IMR-90 (cell line): ENCODE results near the gene GUCA1C. TPM values are rescaled to one million over a fixed set of nuclear protein-coding genes. Genes with fewer than 3 reads are reported as not detected.

Source experiments
- ATAC-seq: fragments of 200-7000 bp; cut with Tn5 transposase; 2 replicates; pipeline ENCODE4 v1.9.1; 2020; ENCODE audit warnings: low read depth, mild to moderate bottlenecking, moderate library complexity
- BruUV-seq: library from RNA; stranded (reverse); fragments of 400-500 nt; replicated peaks from 2 replicates; lab custom pipeline; 2021; lab: Mats Ljungman, UMichigan
- CTCF ChIA-PET: fragments of 300-600 bp; formaldehyde crosslinking; extraction: SDS; loops from one replicate; lab custom pipeline; 2021; ENCODE audit warnings: antibody characterized with exemption; lab: Yijun Ruan, JAX
- POLR2A ChIA-PET: fragments of 300-600 bp; sonication (Branson Sonifier 250); formaldehyde crosslinking; loops from one replicate; lab custom pipeline; 2022; ENCODE audit warnings: antibody characterized with exemption; ENCODE audit not compliant: unreplicated experiment; lab: Charles Lee
- DNase-seq: peaks from one replicate; pipeline ENCODE4 v3.0.0; 2013
- H2AFZ ChIP-seq: replicated peaks from 2 replicates; pipeline ENCODE3; 2013; ENCODE audit warnings: low read length, mild to moderate bottlenecking; ENCODE audit not compliant: poor library complexity
- H2AK5ac ChIP-seq: 2 replicates; pipeline ENCODE4 v1.6.1; 2013; ENCODE audit warnings: low read depth, low read length, inconsistent platforms
- H2AK9ac ChIP-seq: replicated peaks from 2 replicates; pipeline ENCODE3; 2013; ENCODE audit warnings: mild to moderate bottlenecking, low read depth, low read length, moderate library complexity; ENCODE audit not compliant: poor library complexity
- H2BK120ac ChIP-seq: 2 replicates; pipeline ENCODE4 v1.6.1; 2013; ENCODE audit warnings: low read depth, low read length, inconsistent platforms
- H2BK15ac ChIP-seq: 3 replicates; pipeline ENCODE4 v1.6.1; 2013; ENCODE audit warnings: low read depth, low read length, inconsistent platforms
- H2BK20ac ChIP-seq: 2 replicates; pipeline ENCODE4 v1.6.1; 2013; ENCODE audit warnings: low read depth, mild to moderate bottlenecking, inconsistent platforms, low read length, moderate library complexity
- H2BK5ac ChIP-seq: 2 replicates; pipeline ENCODE4 v1.6.1; 2013; ENCODE audit warnings: mild to moderate bottlenecking, low read depth, low read length, inconsistent platforms; ENCODE audit not compliant: poor library complexity, severe bottlenecking
- H3K14ac ChIP-seq: replicated peaks from 2 replicates; pipeline ENCODE4 v1.6.1; 2013; ENCODE audit warnings: low read depth, low read length, inconsistent platforms
- H3K18ac ChIP-seq: 2 replicates; pipeline ENCODE4 v1.6.1; 2013; ENCODE audit warnings: low read depth, low read length, control low read depth
- H3K23ac ChIP-seq: 2 replicates; pipeline ENCODE4 v1.6.1; 2013; ENCODE audit warnings: low read depth, low read length, inconsistent platforms
- H3K27ac ChIP-seq: 2 replicates; pipeline ENCODE4 v1.5.1; 2013; ENCODE audit warnings: mild to moderate bottlenecking, control low read depth, low read length; ENCODE audit not compliant: insufficient read depth
- H3K27me3 ChIP-seq: 2 replicates; pipeline ENCODE4 v1.6.1; 2013; ENCODE audit warnings: low read length; ENCODE audit not compliant: control insufficient read depth, insufficient read depth
- H3K36me3 ChIP-seq: 2 replicates; pipeline ENCODE4 v1.6.1; 2013; ENCODE audit warnings: low read length, mixed read lengths; ENCODE audit not compliant: control insufficient read depth, insufficient read depth
- H3K4ac ChIP-seq: 2 replicates; pipeline ENCODE4 v1.6.1; 2013; ENCODE audit warnings: low read depth, low read length, inconsistent platforms
- H3K4me1 ChIP-seq: 2 replicates; pipeline ENCODE4 v1.6.1; 2013; ENCODE audit warnings: low read length, mixed read lengths; ENCODE audit not compliant: control insufficient read depth, insufficient read depth
- H3K4me2 ChIP-seq: 2 replicates; pipeline ENCODE4 v1.6.1; 2013; ENCODE audit warnings: low read depth, mild to moderate bottlenecking, control low read depth, low read length, moderate library complexity
- H3K4me3 ChIP-seq: 2 replicates; pipeline ENCODE4 v1.5.1; 2013; ENCODE audit warnings: low read depth, mild to moderate bottlenecking, control low read depth, low read length, moderate library complexity; ENCODE audit not compliant: insufficient read depth
- H3K56ac ChIP-seq: 2 replicates; pipeline ENCODE4 v1.6.1; 2013; ENCODE audit warnings: low read length, inconsistent platforms; ENCODE audit not compliant: insufficient read depth; ENCODE audit errors: extremely low read depth
- H3K79me1 ChIP-seq, 2 experiments: 2 replicates each; pipeline ENCODE4 v1.6.1; 2013; ENCODE audit warnings: low read length in 2 of 2, inconsistent platforms in 1 of 2, low read depth in 1 of 2
- H3K9ac ChIP-seq: 2 replicates; pipeline ENCODE4 v1.6.1; 2013; ENCODE audit warnings: low read depth, low read length, control low read depth
- H3K9me1 ChIP-seq: 2 replicates; pipeline ENCODE4 v1.6.1; 2013; ENCODE audit warnings: low read length, inconsistent platforms; ENCODE audit not compliant: insufficient read depth
- H3K9me3 ChIP-seq: 2 replicates; pipeline ENCODE4 v1.6.1; 2013; ENCODE audit warnings: low read length; ENCODE audit not compliant: control insufficient read depth, insufficient read depth
- H4K20me1 ChIP-seq: 2 replicates; pipeline ENCODE4 v1.6.1; 2013; ENCODE audit warnings: low read length, inconsistent platforms; ENCODE audit not compliant: insufficient read depth
- H4K5ac ChIP-seq: 2 replicates; pipeline ENCODE4 v1.6.1; 2013; ENCODE audit warnings: mild to moderate bottlenecking, low read depth, low read length, control low read depth
- H4K8ac ChIP-seq, 2 experiments: 2 replicates each; pipeline ENCODE4 v1.6.1; 2013; ENCODE audit warnings: low read depth in 2 of 2, low read length in 2 of 2, control low read depth in 1 of 2, inconsistent platforms in 1 of 2
- H4K91ac ChIP-seq: 2 replicates; pipeline ENCODE4 v1.6.1; 2013; ENCODE audit warnings: low read depth, low read length, inconsistent platforms; ENCODE audit not compliant: insufficient read depth
- CEBPB ChIP-seq: IDR thresholded peaks from 2 replicates; pipeline ENCODE4 v1.6.1; 2012; ENCODE audit warnings: low read depth, low read length, improper control_type of control experiment
- CHD1 ChIP-seq: IDR thresholded peaks from 2 replicates; pipeline ENCODE4 v1.6.1; 2012; ENCODE audit warnings: low read depth, low read length, improper control_type of control experiment
- FOS ChIP-seq: fragments of 150-350 bp; IDR thresholded peaks from 2 replicates; pipeline ENCODE4 v1.6.1; 2016; ENCODE audit warnings: low read depth, low read length
- MAFK ChIP-seq: IDR thresholded peaks from 2 replicates; pipeline ENCODE4 v1.6.1; 2012; ENCODE audit warnings: low read depth, low read length, improper control_type of control experiment
- MAZ ChIP-seq: IDR thresholded peaks from 2 replicates; pipeline ENCODE4 v1.6.1; 2012; ENCODE audit warnings: low read depth, mild to moderate bottlenecking, low read length, improper control_type of control experiment, moderate library complexity, borderline replicate concordance
- RCOR1 ChIP-seq: IDR thresholded peaks from 2 replicates; pipeline ENCODE4 v1.6.1; 2012; ENCODE audit warnings: mild to moderate bottlenecking, low read length, improper control_type of control experiment; ENCODE audit not compliant: insufficient replicate concordance
- SMC3 ChIP-seq: fragments of 150-350 bp; IDR thresholded peaks from 2 replicates; pipeline ENCODE4 v1.6.1; 2016; ENCODE audit warnings: low read depth, mild to moderate bottlenecking, antibody characterized with exemption, low read length, moderate library complexity
- WGBS, 2 experiments: methylation state at CpG; one replicate each; pipeline versions ENCODE4 v1.1.5 to v1.1.7; 2013; ENCODE audit warnings: missing lambda C conversion rate in 2 of 2; ENCODE audit not compliant: insufficient read length in 1 of 2; ENCODE audit errors: extremely low coverage in 2 of 2; 5-methylcytosine and 5-hydroxymethylcytosine counted together
- dilution Hi-C: fragments of 300-500 bp; cut with HindIII; formaldehyde crosslinking; loops from one replicate; pipeline ENCODE4 v1.14.3; 2018; ENCODE audit warnings: low sequenced_read_pairs; ENCODE audit not compliant: unreplicated experiment
- in situ Hi-C: fragments of 300-500 bp; cut with MboI; formaldehyde crosslinking; loops from 3 replicates; pipeline ENCODE4 v1.14.3; 2019; ENCODE audit warnings: low sequenced_read_pairs, inconsistent platforms, mixed read lengths
- intact Hi-C: fragments of 100-400 bp; cut with micrococcal nuclease; formaldehyde crosslinking; loops from 2 replicates; pipeline ENCODE4 v1.10.0; 2022
- polyA plus RNA-seq, 3 experiments: library from polyadenylated mRNA; depleted of rRNA; stranded (reverse); fragments of >200 nt; gene quantifications; 2 replicates each; pipeline ENCODE4 v1.2.3, GENCODE V29; 2012; ENCODE audit warnings: low replicate concordance in 1 of 3
- total RNA-seq: library from RNA; depleted of rRNA; stranded (reverse); fragments of >200 nt; gene quantifications from 2 replicates; pipeline ENCODE4 v1.2.3, GENCODE V29; 2012
- TF ChIP-seq, protein P1 (sequence below): conservative IDR thresholded peaks from 2 replicates; pipeline ENCODE4 v1.5.1; 2012; ENCODE audit warnings: mild to moderate bottlenecking, low read depth, low read length, improper control_type of control experiment

GUCA1C gene
- total and polyA plus RNA-seq, 2 of the 4 experiments (the other 2 are of a cell fraction): not detected

DNA sequence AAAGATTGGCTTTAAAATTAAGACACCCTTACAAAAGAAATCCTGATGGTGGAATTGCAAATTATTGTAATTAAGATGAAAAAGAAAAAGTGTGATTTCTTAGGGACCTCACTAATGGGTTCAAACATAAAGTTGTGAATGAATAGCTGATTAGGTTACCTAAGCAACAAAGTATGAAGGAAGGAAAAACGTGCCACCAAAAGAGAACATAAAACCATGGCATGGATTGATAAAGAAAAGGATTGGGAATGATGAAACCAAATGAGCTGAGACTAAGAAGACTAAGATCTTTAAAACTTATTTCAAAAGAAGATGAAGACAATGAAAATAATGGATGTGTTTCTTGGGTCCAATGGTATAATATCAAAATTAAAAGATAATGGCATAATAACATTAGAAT lies 32.2 kb upstream of the GUCA1C start:
- H4K20me1 ChIP-seq: no peaks in the 10 kb centered on the region
- no peak overlapping the region for H2AK5ac ChIP-seq
- POLR2A ChIA-PET: no interaction called here
- H2BK120ac ChIP-seq: no peak overlapping the region
- H4K8ac ChIP-seq: no peak overlapping the region
- CTCF ChIA-PET: no interaction called here
- H4K5ac ChIP-seq: no peak overlapping the region
- no peak overlapping the region for H3K56ac ChIP-seq
- no peak overlapping the region for H3K14ac ChIP-seq
- H3K18ac ChIP-seq: no peak overlapping the region
- no peak overlapping the region for H3K27ac ChIP-seq
- no peak overlapping the region for H2BK5ac ChIP-seq
- ATAC-seq (no peak), DNase-seq (no peak)
- no peak overlapping the region for H4K91ac ChIP-seq
- H3K9me1 ChIP-seq: no peaks in the 10 kb centered on the region
- TF ChIP-seq, protein P1, sequence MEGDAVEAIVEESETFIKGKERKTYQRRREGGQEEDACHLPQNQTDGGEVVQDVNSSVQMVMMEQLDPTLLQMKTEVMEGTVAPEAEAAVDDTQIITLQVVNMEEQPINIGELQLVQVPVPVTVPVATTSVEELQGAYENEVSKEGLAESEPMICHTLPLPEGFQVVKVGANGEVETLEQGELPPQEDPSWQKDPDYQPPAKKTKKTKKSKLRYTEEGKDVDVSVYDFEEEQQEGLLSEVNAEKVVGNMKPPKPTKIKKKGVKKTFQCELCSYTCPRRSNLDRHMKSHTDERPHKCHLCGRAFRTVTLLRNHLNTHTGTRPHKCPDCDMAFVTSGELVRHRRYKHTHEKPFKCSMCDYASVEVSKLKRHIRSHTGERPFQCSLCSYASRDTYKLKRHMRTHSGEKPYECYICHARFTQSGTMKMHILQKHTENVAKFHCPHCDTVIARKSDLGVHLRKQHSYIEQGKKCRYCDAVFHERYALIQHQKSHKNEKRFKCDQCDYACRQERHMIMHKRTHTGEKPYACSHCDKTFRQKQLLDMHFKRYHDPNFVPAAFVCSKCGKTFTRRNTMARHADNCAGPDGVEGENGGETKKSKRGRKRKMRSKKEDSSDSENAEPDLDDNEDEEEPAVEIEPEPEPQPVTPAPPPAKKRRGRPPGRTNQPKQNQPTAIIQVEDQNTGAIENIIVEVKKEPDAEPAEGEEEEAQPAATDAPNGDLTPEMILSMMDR: no peak
- TF ChIP-seq RCOR1 (no peak), FOS (no peak), CEBPB (no peak), CHD1 (no peak), MAFK (no peak), MAZ (no peak), SMC3 (no peak)
- no peak overlapping the region for H2AK9ac ChIP-seq
- H3K4me3 ChIP-seq: no peak overlapping the region
- H3K23ac ChIP-seq: no peak overlapping the region
- H2BK15ac ChIP-seq: no peak overlapping the region
- no peaks in the 10 kb centered on the region for H3K79me1 ChIP-seq
- no peak overlapping the region for H3K4me2 ChIP-seq
- no peak overlapping the region for H3K4ac ChIP-seq
- H2BK20ac ChIP-seq: no peak overlapping the region
- in situ Hi-C loops (no loop called here), intact Hi-C loops (no loop called here), dilution Hi-C loops (no loop called here)
- no peaks in the 10 kb centered on the region for H3K4me1 ChIP-seq
- BruUV-seq: no TSS peak
- no peaks in the 10 kb centered on the region for H3K9me3 ChIP-seq
- H3K9ac ChIP-seq: no peak overlapping the region
- H3K36me3 ChIP-seq: no peaks in the 10 kb centered on the region
- H3K27me3 ChIP-seq: no peaks in the 10 kb centered on the region
- H2AFZ ChIP-seq: no peak overlapping the region
- WGBS, 2 experiments: no CpG with 5 or more reads among the region's 1 CpG
